GM21717 (cell line): ENCODE data around the gene PTPN1.
"Not testable (repeated sequence)": the region's sequence is repeated elsewhere in the genome, so short reads cannot be mapped to it uniquely, and the experiment has no call there.

Source experiments
- ATAC-seq: cut with Tn5 transposase; IDR thresholded peaks from one replicate; pipeline ENCODE4 v1.9.1; 2021; ENCODE audit warnings: mild to moderate bottlenecking, moderate library complexity; ENCODE audit not compliant: unreplicated experiment

The PTPN1 gene

GRCh38 chr20:50602432-50603088 is 92.4 kb downstream of the PTPN1 start:
- ATAC-seq = no peak

GRCh38 chr20:50604451-50604850 is 94.3 kb downstream of the PTPN1 start:
- ATAC-seq = no peak

- no peak for ATAC-seq
Measured at GRCh38 chr20:50605136-50605535, 95.0 kb downstream of the PTPN1 start.

GRCh38 chr20:50607436-50607835 is 97.3 kb downstream of the PTPN1 start:
- ATAC-seq = no peak

- ATAC-seq = no peak
Measured at GRCh38 chr20:50607850-50608749, 97.9 kb downstream of the PTPN1 start.

DNA sequence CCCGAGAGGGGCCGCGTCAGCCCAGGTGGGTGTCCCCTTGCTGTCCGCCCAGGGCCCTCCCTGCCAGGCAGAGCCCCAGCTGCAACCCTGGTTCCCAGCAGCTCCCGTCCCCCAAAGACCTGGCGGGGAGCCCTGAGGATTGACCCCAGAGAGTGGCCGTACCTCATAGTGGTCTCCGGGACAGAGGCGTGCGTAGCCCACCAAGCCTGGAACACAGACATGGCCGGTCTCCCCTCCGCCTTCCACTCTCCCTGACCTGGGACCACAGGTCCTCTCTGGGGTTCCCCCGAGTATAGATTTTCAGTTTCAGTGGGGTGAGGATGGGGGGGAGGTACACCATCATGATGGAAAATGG is 98.5 kb downstream of the PTPN1 start:
- no peak for ATAC-seq

DNA sequence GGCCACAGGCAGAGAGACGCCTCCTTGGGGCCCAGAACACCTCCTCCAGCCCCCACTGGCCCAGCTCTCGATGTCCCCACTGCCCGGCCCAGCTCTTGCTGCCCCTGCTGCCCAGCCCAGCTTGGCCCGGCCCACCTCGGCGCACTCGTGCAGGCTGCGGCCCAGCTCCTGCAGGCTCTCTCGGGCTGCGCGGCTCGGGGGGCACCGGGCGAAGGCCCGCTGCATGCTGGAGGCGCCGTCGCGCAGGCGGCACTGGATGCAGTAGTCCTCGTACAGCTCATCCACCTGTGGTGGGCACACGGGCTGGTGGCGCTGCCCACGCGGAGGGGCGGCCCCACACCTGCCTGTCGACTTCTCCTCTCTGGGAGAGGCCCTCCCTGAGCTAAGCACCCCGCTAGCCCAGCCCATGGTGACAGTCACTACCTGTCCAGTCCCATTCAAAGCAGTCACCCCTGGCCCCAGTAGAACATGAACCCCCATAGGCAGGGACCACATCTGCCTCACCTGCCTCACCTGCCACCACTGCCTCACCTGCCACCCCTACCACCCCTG is 99.3 kb downstream of the PTPN1 start:
- no peak for ATAC-seq

DNA sequence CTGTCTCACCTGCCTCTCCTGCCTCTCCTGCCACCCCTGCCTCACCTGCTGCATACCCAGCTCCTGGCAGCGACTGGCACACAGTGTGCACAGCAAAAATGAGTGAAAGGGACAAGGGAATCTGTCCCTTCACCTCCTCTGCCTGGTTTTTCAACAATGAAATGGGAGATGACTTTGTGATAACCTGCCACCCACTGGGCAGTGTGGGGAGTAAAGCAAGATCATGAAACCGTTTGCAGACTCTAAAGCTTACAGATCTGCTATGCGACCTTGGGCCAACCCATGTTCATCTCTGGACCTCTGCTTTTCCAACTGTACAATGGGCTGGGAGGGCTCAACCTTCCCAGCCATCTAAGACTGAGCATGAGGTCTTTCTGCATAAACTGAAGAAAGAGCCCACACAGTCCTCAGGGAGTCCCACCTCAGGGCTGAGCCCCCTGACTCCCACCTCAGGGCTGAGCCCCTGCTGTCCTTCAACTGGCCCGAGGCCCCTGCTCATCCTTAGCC is 100.1 kb downstream of the PTPN1 start:
- ATAC-seq = no peak

- no peak for ATAC-seq
Measured at GRCh38 chr20:50611128-50611810, 101.1 kb downstream of the PTPN1 start.

DNA sequence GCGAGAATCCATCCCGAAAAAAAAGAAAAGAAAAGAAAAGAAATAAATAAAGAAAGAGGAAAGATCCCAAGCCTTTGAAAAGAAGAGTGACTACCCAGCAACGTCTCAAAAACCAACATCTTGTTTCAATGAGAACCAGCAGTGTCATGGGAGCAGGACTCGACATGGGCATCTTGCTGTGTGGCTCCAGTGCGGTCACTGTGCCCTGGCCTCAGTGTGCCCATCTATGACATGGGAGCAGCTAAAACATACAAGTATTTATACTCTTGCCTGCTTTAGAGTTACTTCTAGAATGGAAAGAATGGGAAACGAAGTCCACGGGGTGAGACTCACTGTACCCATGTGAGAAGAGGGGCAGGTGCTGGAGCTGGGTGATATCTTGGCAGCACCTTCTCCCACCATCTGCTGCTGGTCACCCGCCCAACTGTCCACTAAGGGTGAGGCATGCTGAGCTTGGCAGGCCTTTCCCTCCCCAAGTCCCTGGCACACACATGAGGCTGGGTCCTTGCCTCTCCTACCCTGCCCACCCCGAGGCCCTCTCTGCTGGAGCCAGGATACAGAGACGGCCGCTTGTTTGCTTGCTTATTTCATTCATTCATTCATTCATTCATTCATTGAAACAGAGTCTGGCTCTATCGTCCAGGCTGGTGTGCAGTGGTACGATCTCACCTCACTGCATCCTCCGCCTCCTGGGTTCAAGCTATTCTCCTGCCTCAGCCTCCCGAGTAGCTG is 103.4 kb downstream of the PTPN1 start:
- no peak for ATAC-seq

DNA sequence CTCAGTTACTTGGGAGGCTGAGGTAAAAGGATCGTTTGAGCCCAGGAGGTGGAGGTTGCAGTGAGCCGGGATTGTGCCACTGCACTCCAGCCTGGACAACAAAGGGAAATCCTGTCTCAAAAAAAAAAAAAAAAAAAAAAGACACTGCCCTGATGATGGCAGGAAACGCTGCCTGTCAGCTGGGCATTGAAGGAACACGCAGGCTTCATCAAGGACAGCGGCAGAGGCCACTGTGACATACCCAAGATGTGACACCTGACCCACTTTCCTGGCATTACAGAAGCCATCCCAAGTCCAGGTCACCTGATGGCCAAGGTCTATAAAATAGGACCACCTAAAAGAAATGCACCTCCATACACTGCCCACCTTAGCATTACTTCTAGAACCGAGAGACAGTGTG is 105.2 kb downstream of the PTPN1 start:
- no peak for ATAC-seq

- no peak for ATAC-seq
Measured at GRCh38 chr20:50617022-50617421, 106.8 kb downstream of the PTPN1 start.

DNA sequence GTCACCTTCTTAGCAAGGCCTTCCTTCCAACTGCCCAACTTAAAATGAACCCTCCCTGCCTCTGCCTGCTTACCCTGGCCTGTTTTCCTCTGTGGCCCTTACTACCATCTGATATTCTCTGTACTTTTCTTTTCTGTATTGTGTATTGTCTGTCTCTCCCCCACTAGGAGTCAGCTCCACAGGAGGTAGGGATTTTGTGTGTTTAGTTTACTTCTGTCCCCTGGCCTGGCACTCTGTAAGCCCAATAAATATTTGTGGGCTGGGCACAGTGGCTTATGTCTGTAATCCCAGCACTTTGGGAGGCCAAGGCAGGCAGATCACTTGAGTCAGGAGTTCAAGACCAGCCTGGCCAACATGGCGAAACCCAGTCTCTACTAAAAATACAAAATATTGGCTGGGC is 108.4 kb downstream of the PTPN1 start:
- ATAC-seq = no peak

DNA sequence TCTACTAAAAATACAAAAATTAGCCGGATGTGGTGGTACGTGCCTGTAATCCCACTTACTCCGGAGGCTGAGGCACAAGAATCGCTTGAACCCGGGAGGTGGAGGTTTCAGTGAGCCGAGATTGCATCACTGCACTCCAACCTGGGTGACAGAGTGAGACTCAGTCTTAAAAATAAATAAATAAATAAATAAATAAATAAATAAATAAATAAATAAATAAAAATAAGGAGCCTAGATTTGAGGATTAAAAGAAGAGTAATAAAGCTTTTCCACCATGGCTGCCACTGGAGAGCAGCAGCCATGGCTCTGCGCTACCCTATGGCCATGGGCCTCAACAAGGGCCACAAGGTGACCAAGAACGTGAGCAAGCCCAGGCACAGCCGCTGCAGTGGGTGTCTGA is 110.3 kb downstream of the PTPN1 start:
- not testable (repeated sequence) for ATAC-seq

GRCh38 chr20:50621068-50621665 is 111.0 kb downstream of the PTPN1 start:
- ATAC-seq = no peak

DNA sequence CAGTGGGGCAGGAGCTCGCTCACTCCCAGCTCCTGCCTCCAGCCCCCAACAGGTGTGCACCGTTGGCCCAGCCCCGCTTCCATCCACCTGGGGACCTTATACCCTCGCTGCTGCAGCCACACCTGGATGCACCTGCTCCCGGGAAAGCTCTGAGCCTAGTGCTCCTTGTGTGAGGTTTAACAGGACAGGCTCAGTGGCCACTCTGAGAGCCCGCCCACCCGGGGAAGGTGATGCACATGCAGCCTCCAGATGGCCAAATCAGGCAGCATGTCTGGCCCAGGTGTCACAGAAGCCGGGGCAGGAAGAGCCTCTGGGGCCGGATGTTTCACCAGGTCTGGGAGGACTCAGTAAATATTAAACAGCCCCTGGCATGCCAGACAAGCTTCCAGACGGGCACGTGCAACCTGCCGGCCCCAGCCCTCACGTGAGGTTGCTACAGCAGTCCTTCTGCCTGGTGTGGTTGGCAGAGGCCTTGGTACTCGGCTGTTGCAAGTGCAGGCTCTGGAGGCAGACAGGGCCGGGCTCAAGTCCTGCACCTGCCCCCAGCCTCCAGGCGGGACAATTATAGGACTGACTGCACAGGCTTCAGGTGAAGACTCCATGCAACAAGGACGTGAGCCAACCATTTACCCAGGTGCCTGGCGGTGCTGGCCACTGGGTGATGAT is 114.3 kb downstream of the PTPN1 start:
- ATAC-seq = no peak

DNA sequence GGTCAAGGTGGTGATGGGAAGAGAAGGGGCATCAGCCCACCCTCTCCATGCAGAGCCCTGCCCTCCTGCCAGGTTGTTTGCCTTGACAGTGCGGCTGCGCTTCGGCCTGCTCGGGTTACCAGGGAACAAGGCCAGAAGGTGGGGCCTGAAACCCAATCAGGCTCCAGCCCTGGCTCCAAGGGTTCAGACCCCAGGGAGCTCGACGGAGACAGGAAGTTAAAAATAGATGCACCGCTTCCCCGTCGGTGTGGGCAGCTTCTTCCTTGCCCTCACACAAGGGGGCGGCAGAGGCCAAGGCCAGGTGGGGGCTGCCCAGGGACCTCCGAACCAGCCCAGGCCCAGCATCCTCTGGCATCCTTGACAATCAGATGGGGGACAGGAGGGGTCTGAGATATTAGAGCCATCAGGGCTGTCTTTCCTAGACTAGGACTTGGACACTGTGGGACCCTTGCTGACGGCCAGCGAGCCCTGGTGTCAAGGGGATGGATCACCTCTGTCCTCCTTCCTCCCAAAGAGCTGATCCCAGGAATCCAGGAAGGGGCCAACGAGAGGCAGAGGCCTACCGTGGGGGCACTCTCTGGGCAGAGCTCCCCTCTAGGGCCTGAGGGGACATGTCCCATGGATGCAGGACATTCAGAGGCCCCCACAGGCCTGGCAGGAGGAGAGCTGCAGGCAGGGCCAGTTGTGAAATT is 115.9 kb downstream of the PTPN1 start:
- ATAC-seq = no peak

DNA sequence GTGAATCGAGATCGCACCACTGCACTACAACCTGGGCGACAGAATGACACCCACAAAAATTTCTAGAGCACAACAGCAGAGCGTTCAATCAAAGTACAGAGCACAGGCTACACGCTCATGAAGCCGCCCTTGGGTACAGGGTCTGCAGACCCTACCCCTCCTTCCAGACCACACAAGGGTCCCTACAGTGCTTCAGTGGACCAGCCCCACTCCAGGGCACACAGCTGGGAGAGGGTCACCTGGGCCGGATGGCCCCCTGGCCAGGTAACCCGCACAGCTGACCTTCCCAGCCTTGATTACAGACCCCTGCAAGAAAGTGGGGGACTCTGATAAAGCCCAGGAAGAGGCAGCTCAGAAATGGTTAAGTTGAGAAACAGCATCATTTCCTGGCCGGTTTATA is 117.6 kb downstream of the PTPN1 start:
- no peak for ATAC-seq

- ATAC-seq = no peak
Measured at GRCh38 chr20:50628332-50628731, 118.1 kb downstream of the PTPN1 start.
